Tibial nerve (tissue), 4 donors: ENCODE data around the gene CRYBG1. TPM values are rescaled to one million over a fixed set of nuclear protein-coding genes. Genes with fewer than 3 reads are reported as not detected.

Source experiments
- DNase-seq, 2 donors: peaks; one replicate each; pipeline ENCODE4 v3.0.0-alpha.2; 2019; ENCODE audit warnings: low spot score in 2 of 2
- H3K27ac ChIP-seq, 4 donors: fragments of 200-600 bp; sonication (generic) in 3 of 4; one replicate each; pipeline ENCODE4 v1.5.1; 2017 to 2019; ENCODE audit warnings: mild to moderate bottlenecking in 1 of 4
- H3K27me3 ChIP-seq, 2 donors: fragments of 200-600 bp; sonication (generic) in 1 of 2; one replicate each; pipeline versions ENCODE4 v1.5.1 to v1.6.0; 2017 to 2019
- H3K36me3 ChIP-seq, 3 donors: fragments of 200-600 bp; sonication (generic); one replicate each; pipeline ENCODE4 v1.5.1; 2018 to 2019
- H3K4me1 ChIP-seq, 4 donors: fragments of 200-600 bp; sonication (generic) in 3 of 4; one replicate each; pipeline ENCODE4 v1.5.1; 2017 to 2019
- H3K4me3 ChIP-seq, 4 donors: fragments of 200-600 bp; sonication (generic) in 3 of 4; one replicate each; pipeline ENCODE4 v1.5.1; 2017 to 2019; ENCODE audit warnings: mild to moderate bottlenecking in 1 of 4, moderate library complexity in 1 of 4
- H3K9me3 ChIP-seq, 4 donors: fragments of 200-600 bp; sonication (generic) in 3 of 4; one replicate each; pipeline ENCODE4 v1.5.1; 2017 to 2019
- EP300 ChIP-seq, 2 donors: sonication (generic); formaldehyde crosslinking; IDR thresholded peaks; one replicate each; pipeline ENCODE4 v1.6.1; 2017; ENCODE audit warnings: antibody characterized with exemption in 2 of 2, mild to moderate bottlenecking in 1 of 2
- POLR2A ChIP-seq, 2 donors: fragments of 450-650 bp; IDR thresholded peaks; one replicate each; pipeline ENCODE4 v1.6.1; 2017; ENCODE audit warnings: antibody characterized with exemption in 2 of 2, mild to moderate bottlenecking in 2 of 2, moderate library complexity in 2 of 2
- WGBS, 2 donors: methylation state at CpG; one replicate each; pipeline ENCODE4 v1.1.5; 2018; 5-methylcytosine and 5-hydroxymethylcytosine counted together
- total RNA-seq, 4 donors: library from RNA; depleted of rRNA; stranded (reverse); fragments of >200 nt; gene quantifications; one replicate each; pipeline ENCODE4 v1.1.0, GENCODE V29; 2016
- TF ChIP-seq, protein P1 (sequence below), 5 experiments: fragments of 200-600 bp in 3 of 5; fragments of 450-650 bp in 2 of 5; sonication (generic) in 3 of 5; IDR thresholded peaks; one replicate each; pipeline ENCODE4 v1.5.1; 2016 to 2019; ENCODE audit warnings: antibody characterized with exemption in 5 of 5, mild to moderate bottlenecking in 3 of 5, moderate library complexity in 2 of 5

CRYBG1 gene
- total RNA-seq, 4 donors from 2014 or later: 5.9 to 15.3 (median 8.1) TPM

DNA sequence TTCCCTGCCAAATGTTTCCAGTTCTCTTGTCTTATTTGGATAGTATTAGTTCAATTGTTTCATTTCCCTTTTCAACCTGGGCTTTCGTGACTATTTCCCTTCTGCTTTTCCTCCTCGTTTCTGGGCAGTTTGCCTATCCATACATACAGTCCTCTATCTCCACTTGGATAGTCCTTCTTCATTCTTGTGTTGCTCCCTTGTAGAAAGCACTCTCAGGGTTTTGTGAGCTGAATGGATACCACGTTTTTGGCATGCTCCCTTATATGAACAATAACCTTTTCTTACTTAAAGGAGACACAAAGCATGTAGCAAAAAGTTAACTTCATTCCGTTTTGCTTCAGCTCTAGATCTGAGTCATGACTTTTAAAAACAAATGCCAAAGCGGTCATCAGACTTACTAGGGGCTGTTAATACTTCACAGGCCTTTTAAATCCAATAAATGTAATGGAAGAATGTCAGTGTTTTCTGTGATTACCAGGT lies 16.6 kb downstream of the CRYBG1 start:
- WGBS, 2 donors: 17 to 18% methylated on average over 5 of the region's 5 CpGs
- Histone ChIP-seq H3K4me1 (no peaks in the 10 kb centered on the region), H3K27ac (no peak overlapping the region), H3K27me3 (peaks cover 0 to 3% of the 10 kb centered on the region in 2 donors), H3K9me3 (no peaks in the 10 kb centered on the region), H3K36me3 (no peaks in the 10 kb centered on the region), H3K4me3 (no peak overlapping the region)
- no peak for TF ChIP-seq EP300 (IDR thresholded peaks at IDR 0.05)
- TF ChIP-seq, protein P1, sequence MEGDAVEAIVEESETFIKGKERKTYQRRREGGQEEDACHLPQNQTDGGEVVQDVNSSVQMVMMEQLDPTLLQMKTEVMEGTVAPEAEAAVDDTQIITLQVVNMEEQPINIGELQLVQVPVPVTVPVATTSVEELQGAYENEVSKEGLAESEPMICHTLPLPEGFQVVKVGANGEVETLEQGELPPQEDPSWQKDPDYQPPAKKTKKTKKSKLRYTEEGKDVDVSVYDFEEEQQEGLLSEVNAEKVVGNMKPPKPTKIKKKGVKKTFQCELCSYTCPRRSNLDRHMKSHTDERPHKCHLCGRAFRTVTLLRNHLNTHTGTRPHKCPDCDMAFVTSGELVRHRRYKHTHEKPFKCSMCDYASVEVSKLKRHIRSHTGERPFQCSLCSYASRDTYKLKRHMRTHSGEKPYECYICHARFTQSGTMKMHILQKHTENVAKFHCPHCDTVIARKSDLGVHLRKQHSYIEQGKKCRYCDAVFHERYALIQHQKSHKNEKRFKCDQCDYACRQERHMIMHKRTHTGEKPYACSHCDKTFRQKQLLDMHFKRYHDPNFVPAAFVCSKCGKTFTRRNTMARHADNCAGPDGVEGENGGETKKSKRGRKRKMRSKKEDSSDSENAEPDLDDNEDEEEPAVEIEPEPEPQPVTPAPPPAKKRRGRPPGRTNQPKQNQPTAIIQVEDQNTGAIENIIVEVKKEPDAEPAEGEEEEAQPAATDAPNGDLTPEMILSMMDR (IDR thresholded peaks at IDR 0.05): no peak
- TF ChIP-seq POLR2A (IDR thresholded peaks at IDR 0.05): no peak
- no peak for DNase-seq

DNA sequence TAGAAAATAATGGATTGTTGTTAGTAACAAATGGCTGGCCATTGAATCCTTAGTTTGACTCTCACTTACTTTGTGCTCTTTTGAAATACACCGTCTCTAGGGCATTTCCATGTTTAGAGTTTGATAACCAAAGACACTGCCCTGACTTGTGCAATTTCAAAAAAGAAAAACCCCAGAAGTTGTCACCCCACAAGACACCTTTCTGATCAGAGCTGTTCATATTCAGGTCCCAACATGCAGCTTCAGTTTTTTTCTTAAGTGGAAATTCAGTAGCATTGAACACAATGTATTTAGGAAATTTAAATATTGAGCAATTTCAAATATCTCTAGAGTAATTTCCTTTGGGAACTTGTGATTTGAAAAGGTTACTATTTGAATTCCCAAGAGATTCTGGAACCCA lies 19.4 kb downstream of the CRYBG1 start:
- H3K27ac ChIP-seq: no peak overlapping the region
- no peak overlapping the region for H3K4me3 ChIP-seq
- no peaks in the 10 kb centered on the region for H3K36me3 ChIP-seq
- no peak for DNase-seq
- H3K9me3 ChIP-seq: no peaks in the 10 kb centered on the region
- H3K27me3 ChIP-seq: peaks cover 0 to 3% of the 10 kb centered on the region in 2 donors
- H3K4me1 ChIP-seq: no peaks in the 10 kb centered on the region
- TF ChIP-seq EP300 (IDR thresholded peaks at IDR 0.05): no peak
- TF ChIP-seq, protein P1 (IDR thresholded peaks at IDR 0.05): no peak
- 57 to 100% methylated on average over 1 of the region's 1 CpG for WGBS, 2 donors

DNA sequence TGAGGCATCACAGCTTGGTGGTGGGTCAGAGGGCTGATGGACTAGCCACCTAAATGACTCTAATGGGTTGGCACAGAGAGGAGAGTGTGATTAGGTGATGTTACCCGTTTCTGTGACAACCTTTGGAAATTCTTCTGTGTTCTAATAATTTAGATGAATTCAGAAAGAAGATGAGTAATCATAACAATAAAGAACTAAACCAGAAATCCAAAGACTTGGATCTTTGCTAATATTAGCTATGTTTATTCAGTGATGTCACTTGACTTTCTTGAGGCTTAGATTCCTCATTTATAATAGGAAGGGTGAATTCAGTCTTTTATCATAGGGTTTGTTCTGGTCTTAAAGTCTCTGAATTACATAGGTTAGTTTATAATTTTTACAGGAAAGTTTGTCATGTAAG lies 19.9 kb downstream of the CRYBG1 start:
- WGBS, 2 donors: 30 to 64% methylated on average over 1 of the region's 1 CpG
- Histone ChIP-seq H3K4me3 (no peak overlapping the region), H3K4me1 (no peaks in the 10 kb centered on the region), H3K27ac (no peak overlapping the region), H3K27me3 (peaks cover 0 to 3% of the 10 kb centered on the region in 2 donors), H3K9me3 (no peaks in the 10 kb centered on the region), H3K36me3 (no peaks in the 10 kb centered on the region)
- TF ChIP-seq, protein P1 (IDR thresholded peaks at IDR 0.05): no peak
- TF ChIP-seq EP300 (IDR thresholded peaks at IDR 0.05) (no peak), POLR2A (IDR thresholded peaks at IDR 0.05) (no peak)
- DNase-seq: no peak

DNA sequence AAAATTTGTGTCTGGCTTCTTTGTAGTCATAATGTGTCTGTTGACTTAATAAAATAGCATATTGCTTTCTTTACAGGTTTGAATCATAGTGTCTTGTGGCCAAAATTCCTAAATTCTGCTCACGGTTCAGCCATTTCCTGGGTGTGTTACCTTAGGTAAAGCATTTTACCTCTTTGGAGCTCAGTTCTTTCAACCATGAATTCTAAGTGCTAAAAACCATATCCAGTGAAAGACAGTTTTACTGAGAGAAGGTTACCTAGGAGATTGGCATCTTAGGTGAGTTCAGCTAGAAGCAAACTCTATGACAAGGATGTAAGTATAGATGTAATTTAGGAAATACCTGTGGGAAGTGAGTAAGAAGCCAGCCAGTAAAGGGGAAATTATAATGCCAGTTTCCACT lies 20.7 kb downstream of the CRYBG1 start:
- H3K27me3 ChIP-seq: peaks cover 0 to 3% of the 10 kb centered on the region in 2 donors
- 83 to 86% methylated on average over 1 of the region's 1 CpG for WGBS, 2 donors
- no peaks in the 10 kb centered on the region for H3K4me1 ChIP-seq
- no peaks in the 10 kb centered on the region for H3K36me3 ChIP-seq
- no peak overlapping the region for H3K27ac ChIP-seq
- no peaks in the 10 kb centered on the region for H3K9me3 ChIP-seq
- no peak overlapping the region for H3K4me3 ChIP-seq
- no peak for TF ChIP-seq POLR2A (IDR thresholded peaks at IDR 0.05)
- no peak for TF ChIP-seq EP300 (IDR thresholded peaks at IDR 0.05)
- TF ChIP-seq, protein P1 (IDR thresholded peaks at IDR 0.05): no peak
- no peak for DNase-seq

DNA sequence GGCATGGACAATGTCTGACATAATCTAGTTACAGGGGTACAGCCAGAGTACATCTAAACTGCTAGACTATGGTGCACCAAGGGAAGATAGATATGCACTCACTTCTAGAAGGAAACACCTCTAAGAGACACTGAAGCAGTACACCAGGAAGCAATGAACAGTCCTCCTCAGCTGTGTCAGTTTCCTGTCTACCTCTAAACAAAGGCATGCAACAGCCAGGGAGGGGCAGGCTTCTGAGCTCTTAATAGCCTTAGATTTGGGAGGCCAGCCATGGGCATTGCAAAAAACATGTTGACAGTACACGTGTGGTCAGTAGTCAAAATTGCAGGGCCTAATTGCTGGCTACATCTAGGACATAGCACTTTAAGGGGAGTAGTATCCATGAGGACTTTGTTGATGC lies 21.4 kb downstream of the CRYBG1 start:
- TF ChIP-seq EP300 (IDR thresholded peaks at IDR 0.05) (no peak), POLR2A (IDR thresholded peaks at IDR 0.05) (no peak)
- TF ChIP-seq, protein P1 (IDR thresholded peaks at IDR 0.05): no peak
- WGBS, 2 donors: 45 to 57% methylated on average over 1 of the region's 1 CpG
- H3K9me3 ChIP-seq: no peaks in the 10 kb centered on the region

More for the DNA sequence above, 21.4 kb downstream of the CRYBG1 start:
- Histone ChIP-seq H3K27me3 (peaks cover 0 to 3% of the 10 kb centered on the region in 2 donors), H3K36me3 (no peaks in the 10 kb centered on the region), H3K4me3 (no peak overlapping the region), H3K4me1 (no peaks in the 10 kb centered on the region), H3K27ac (no peak overlapping the region)
- DNase-seq: no peak
